GM21576 (cell line): Measurements from ENCODE around the gene IRF1.

Source experiments
- ATAC-seq: cut with Tn5 transposase; IDR thresholded peaks from one replicate; pipeline ENCODE4 v1.9.1; 2021; ENCODE audit warnings: mild to moderate bottlenecking, moderate library complexity; ENCODE audit not compliant: unreplicated experiment

IRF1 gene

DNA sequence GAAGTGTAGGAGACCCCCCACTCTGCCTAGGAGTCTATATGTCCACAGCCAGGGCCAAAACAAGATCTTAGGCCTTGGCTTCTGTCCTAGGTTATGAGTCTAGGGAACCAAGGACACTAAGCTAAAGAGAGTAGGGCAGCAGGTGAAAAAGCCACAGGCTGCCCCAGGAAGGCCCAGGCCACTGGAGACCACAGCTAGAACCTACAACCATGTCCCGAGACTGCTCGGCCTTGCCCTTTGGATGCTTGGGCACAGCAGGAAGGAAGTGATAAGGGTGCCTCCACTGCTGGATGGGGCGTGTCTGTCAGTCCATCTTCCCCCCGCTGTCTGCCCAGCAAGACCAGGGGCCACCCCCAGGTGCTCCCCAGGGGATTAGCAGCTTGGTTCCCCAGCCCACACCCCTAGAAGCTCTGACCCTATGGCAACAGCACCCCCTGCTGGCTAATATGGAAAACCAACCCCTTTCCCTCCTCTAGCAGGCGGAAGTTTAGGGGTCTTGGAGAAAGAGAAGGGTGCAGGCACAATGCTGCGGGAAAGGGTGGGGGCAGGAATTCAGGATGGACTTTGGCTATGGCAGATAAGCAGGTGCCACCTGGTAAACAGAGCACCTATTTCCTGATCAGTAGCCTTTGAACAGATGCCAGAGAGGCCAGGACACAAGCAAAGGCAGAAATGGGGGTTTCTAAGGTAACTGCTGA is 10.5 kb upstream of the IRF1 start:
- no peak for ATAC-seq

DNA sequence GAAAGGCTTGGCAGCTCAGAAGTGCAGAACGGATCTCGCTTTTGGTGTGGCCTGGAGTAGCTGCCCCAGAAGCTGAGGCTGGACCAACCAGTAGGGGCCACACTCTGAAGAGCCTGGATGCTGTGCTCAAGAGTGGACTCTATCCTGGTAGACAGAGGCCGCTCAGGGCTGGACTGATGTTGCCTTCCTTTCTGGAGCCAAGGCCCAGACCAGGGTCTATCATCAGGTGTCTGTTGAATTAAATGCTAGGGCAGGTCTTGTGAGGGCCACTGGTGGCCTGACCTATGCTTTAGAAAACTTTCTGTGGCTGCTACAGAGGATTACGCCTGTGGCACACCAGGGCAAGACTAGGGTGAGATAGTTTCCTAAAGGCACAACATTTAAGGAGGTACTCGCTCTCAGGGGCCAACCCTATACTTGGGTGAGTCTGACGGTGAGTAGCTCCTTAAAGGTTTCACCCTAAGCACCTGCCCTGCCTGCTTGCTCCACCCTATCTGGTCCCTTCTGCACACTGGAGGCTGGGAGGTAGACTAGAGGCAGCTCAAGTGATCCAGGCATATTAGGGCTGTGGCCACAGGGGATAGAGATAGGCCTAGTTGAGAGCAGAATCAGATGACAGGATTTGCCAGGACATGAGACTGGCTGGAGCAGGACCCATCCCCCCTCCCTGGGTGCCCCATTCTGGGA is 9.8 kb upstream of the IRF1 start:
- ATAC-seq: no peak

- no peak for ATAC-seq
Observed at GRCh38 chr5:132499440-132500243, 9.1 kb upstream of the IRF1 start.

GRCh38 chr5:132498686-132499271 is 8.2 kb upstream of the IRF1 start:
- no peak for ATAC-seq

GRCh38 chr5:132498152-132498551 is 7.6 kb upstream of the IRF1 start:
- ATAC-seq: no peak

DNA sequence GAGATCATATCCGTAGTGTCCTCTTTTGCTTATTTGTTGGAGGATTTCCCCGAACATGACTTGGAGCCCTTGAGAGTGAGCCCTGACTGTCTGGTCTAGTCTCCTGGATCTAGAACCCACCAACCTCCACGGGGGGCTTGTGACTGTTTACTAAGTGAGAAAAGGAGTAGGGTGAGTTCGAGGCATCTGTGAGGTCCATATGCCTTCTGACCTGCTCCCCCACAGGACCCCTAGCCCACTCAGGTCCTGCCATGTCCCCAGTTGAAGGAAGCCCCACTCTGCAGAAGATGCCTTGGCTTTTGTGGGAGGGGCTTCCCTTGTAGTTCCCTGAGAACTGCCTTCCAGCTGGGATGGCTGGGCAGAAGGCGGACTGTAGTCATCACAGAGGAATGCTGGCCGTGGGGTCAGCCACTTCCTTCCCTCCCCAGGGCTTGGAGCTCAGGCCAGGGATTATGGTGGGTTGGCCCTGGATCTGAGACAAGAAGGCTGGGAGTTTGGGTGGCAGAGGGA is 7.0 kb upstream of the IRF1 start:
- ATAC-seq: no peak

GRCh38 chr5:132496631-132497487 is 6.3 kb upstream of the IRF1 start:
- ATAC-seq: peak; percentile 37

- ATAC-seq: peak; percentile 46
Observed at GRCh38 chr5:132496191-132496630, 5.6 kb upstream of the IRF1 start.

- ATAC-seq: peak; percentile 23
Observed at GRCh38 chr5:132495667-132496190, 5.2 kb upstream of the IRF1 start.

GRCh38 chr5:132493821-132494220 is 3.2 kb upstream of the IRF1 start:
- no peak for ATAC-seq

- no peak for ATAC-seq
Observed at GRCh38 chr5:132493241-132493640, 2.7 kb upstream of the IRF1 start.

DNA sequence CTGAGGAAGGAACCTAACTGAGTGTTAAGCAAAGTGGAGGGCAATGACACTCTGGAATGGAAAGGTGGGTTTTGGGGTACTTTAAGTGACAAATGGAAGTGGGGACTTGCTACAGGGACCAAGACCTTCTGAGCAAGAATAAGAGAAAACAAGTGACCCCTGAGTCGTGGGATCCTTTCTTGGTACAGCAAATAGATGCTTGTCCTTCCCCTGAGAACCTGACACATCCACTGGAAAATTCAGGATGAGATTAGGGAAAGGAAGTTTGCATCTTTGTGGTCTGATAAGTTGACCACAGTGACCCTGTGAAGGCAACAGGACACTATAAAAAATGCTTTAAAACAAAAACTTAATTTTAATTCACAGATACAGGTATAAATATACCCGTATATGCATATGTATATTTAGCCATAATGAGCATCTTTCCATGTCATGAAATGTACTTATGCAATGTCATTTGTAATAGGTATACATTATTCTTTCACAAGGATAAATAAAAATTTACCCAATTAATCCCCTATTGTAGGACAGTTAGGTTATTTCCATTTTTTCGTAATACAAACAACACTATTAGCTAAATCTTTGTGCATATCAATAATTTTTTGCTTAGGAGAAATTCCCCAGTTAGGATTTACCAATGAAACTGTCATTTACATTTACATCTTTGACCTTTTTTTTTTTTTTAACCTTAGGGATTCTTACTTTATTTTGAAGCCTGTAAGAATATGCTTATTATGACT is 2.0 kb upstream of the IRF1 start:
- ATAC-seq: no peak

DNA sequence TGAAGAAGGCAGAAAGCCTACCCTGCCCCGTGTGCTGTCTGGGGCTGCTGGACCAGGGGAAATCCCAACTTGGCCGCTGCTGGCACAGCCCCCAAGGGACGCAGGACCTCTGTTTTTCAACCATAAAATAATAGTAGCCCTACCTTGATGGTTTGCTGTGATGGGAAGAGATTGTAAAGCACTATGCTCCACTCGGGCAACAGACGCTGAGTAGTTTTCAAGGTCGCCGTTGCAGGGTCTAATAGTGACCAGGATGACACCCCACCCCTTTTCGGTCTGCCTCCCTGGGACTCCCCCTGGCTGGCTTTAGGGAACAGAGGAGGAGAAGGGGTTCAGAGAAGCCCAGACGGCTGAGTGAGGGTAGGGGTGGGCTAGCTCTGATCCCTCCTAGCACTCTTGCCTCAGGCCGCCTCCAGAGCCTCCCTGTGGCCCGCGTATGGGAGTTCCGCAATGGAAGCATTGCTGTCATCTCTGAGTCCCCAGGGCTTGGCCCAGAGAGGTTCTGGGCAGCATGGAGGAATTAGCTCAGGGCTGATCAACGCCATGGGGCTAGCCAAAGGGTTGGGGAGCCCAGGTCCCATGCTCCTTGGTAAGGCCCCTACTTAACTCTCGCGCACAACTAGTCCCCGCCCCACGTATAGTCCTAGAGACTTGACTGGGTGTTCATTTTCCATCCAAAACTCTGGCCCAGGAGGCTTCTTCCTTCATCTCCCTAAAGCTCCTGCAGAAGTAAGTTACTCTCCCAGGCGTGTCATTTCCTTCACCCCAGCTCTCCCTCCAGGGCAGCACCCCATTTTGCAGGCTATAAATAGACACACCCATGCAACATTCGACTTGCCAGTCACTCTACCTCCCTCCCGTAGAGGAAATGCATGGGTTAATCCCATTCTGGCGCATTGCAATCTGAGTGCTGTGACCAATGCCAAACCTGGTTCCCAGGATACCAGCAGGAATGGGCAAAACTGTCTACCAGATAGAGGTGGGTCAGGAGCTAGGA is 1.1 kb upstream of the IRF1 start:
- peak; percentile 21 for ATAC-seq

DNA sequence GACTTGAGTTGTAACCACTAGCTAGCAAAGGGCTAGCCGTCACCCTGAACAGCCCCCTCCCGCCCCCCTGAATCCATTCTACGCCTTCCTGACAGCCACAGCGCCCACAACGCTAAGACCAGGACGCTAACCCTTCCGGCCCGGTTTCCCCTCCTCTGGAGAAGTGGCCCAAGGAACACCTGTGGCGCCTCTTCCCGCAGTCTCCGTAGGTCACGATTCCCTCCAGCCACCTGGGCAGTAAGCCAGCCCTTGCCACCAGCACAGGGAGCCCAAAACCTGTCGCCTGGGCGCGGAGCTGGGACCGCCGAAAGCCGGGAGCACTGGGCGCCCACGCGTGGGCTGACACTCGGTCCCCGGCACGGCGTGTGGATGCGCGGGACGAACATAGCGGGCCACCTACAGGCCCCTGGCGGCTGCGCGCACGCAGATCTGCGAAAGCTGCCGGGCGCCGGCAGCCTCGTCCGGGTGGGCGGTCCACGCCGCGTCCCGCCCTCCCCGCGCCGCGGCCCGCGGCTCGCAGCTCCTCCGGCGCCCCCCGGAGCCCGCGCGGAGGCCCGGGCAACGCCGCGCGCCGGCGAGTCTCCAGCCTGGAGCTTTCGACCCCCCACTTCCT is 596 bp downstream of the IRF1 start:
- ATAC-seq: peak; percentile 23

- ATAC-seq: no peak
Observed at GRCh38 chr5:132489051-132489770, 1.4 kb downstream of the IRF1 start.

- no peak for ATAC-seq
Observed at GRCh38 chr5:132488590-132488989, 2.0 kb downstream of the IRF1 start.
